Measurements from ENCODE around the gene DBI. TPM values are rescaled to one million over a fixed set of nuclear protein-coding genes. Genes with fewer than 3 reads are reported as not detected.

The DBI gene
- total and polyA plus RNA-seq, 2 experiments from 2014 or later, result 171 to 873 TPM

- no peak for TF ChIP-seq ZNF462 (CRISPR knock-in tag; IDR thresholded peaks at IDR 0.05)
- TF ChIP-seq EZH2 (IDR thresholded peaks at IDR 0.05; ENCODE audit: low read depth, unreplicated experiment), result no peak
- no peak for TF ChIP-seq REST (IDR thresholded peaks at IDR 0.05; ENCODE audit: unreplicated experiment)
Observed at GRCh38 chr2:119327431-119327830, 39.3 kb upstream of the DBI start (continued).

GRCh38 chr2:119332953-119333352, 33.8 kb upstream of the DBI start:
- Histone ChIP-seq H4K20me1 (replicated peaks; ENCODE audit: insufficient read depth) (no peaks in the 10 kb centered on the region), H3K4me1 (ENCODE audit: insufficient read depth) (no peaks in the 10 kb centered on the region), H3K27ac (ENCODE audit: low read depth) (no peak overlapping the region), H2AFZ (no peak overlapping the region), H3K36me3 (ENCODE audit: insufficient read depth) (no peaks in the 10 kb centered on the region), H3K27me3 (ENCODE audit: insufficient read depth) (no peaks in the 10 kb centered on the region), H3K4me3 (no peak overlapping the region), H3F3A (replicated peaks; ENCODE audit: low read depth) (no peaks in the 10 kb centered on the region), H3K4me2 (no peak overlapping the region), H3K79me2 (replicated peaks; ENCODE audit: insufficient read depth) (no peaks in the 10 kb centered on the region), H3K9me2 (ENCODE audit: insufficient read depth) (no peaks in the 10 kb centered on the region)
- Mint-ChIP-seq H3K4me3 (no peak overlapping the region), H3K27me3 (ENCODE audit: insufficient read depth, low read depth, poor library complexity) (peaks cover 3% of the 10 kb centered on the region), H3K36me3 (ENCODE audit: low read depth) (no peaks in the 10 kb centered on the region), H3K27ac (no peak overlapping the region), H3K9me3 (no peaks in the 10 kb centered on the region), H3K4me1 (no peaks in the 10 kb centered on the region)
- ATAC-seq (no peak), DNase-seq (ENCODE audit: low spot score) (no peak)
- TF ChIP-seq CTCF (conservative IDR thresholded peaks at IDR 0.05; ENCODE audit: low read depth in 2 of 2) (no peak), EZH2phosphoT487 (IDR thresholded peaks at IDR 0.05; ENCODE audit: unreplicated experiment) (no peak)

Data from GM23338 (cell line).